ENCODE data around the gene EPRS1. TPM values are rescaled to one million over a fixed set of nuclear protein-coding genes. Genes with fewer than 3 reads are reported as not detected.

The EPRS1 gene
- total RNA-seq, 4 donors from 2014 or later: 25.2 to 90.0 (median 62.9) TPM

GRCh38 chr1:219999821-220000220 lies 46.5 kb downstream of the EPRS1 start:
- TF ChIP-seq, protein P1, sequence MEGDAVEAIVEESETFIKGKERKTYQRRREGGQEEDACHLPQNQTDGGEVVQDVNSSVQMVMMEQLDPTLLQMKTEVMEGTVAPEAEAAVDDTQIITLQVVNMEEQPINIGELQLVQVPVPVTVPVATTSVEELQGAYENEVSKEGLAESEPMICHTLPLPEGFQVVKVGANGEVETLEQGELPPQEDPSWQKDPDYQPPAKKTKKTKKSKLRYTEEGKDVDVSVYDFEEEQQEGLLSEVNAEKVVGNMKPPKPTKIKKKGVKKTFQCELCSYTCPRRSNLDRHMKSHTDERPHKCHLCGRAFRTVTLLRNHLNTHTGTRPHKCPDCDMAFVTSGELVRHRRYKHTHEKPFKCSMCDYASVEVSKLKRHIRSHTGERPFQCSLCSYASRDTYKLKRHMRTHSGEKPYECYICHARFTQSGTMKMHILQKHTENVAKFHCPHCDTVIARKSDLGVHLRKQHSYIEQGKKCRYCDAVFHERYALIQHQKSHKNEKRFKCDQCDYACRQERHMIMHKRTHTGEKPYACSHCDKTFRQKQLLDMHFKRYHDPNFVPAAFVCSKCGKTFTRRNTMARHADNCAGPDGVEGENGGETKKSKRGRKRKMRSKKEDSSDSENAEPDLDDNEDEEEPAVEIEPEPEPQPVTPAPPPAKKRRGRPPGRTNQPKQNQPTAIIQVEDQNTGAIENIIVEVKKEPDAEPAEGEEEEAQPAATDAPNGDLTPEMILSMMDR (IDR thresholded peaks at IDR 0.05): no peak
- no peak for TF ChIP-seq POLR2A (IDR thresholded peaks at IDR 0.05)
- Histone ChIP-seq H3K27me3 (no peaks in the 10 kb centered on the region), H3K27ac (no peak overlapping the region), H3K36me3 (peaks cover 0 to 91% (median 0%) of the 10 kb centered on the region in 3 donors), H3K4me3 (no peak overlapping the region), H3K9me3 (no peaks in the 10 kb centered on the region), H3K4me1 (no peaks in the 10 kb centered on the region)
- no peak for DNase-seq

Other genes with a start within 250 kb of the EPRS1 start
- 10 to 100 TPM in 3 of 4 donors, 1 to 10 TPM in 1; 2.5 to 31.9 (median 16.2) TPM for gene SLC30A10, start 117.9 kb downstream of the EPRS1 start, total RNA-seq
- gene BPNT1, start 43.3 kb upstream of the EPRS1 start, total RNA-seq: 10 to 100 TPM; 21.5 to 77.9 (median 56.7) TPM
- gene IARS2, start 47.6 kb upstream of the EPRS1 start, total RNA-seq: 10 to 100 TPM; 42.1 to 59.1 (median 52.4) TPM
- gene RAB3GAP2, start 225.9 kb upstream of the EPRS1 start, total RNA-seq: 10 to 100 TPM; 23.6 to 33.8 (median 27.7) TPM

Data from Peyer's patch (tissue), 4 donors.